ENCODE data around the gene USHBP1.

The USHBP1 gene

GRCh38 chr19:17264641-17264979 is at the start of gene USHBP1:
USHBP1 (minus strand) TSS chr19:17264745; CDS start chr19:17264299, 446 bp downstream.
- peaks cover 9% of the 10 kb centered on the region for H3K4me1 ChIP-seq (ENCODE audit: insufficient read depth, low read length)
- H3K9ac ChIP-seq (ENCODE audit: low read depth, low read length) = no peak within 1 kb of the TSS
- H3K9me3 ChIP-seq (ENCODE audit: control insufficient read depth, insufficient read depth, low read length) = peaks cover 5% of the 10 kb centered on the region
- H3K36me3 ChIP-seq (ENCODE audit: insufficient read depth, low read length) = peaks cover 3% of the 10 kb centered on the region; the same call in 1 of the 2 replicates

GRCh38 chr19:17314007-17314593 is 49.6 kb upstream of the USHBP1 start:
- H3K4me1 ChIP-seq (ENCODE audit: insufficient read depth, low read length) = peaks cover 13% of the 10 kb centered on the region
- H3K36me3 ChIP-seq (ENCODE audit: insufficient read depth, low read length) = peaks cover 6% of the 10 kb centered on the region; the same call in 1 of the 2 replicates
- no peaks in the 10 kb centered on the region for H3K9me3 ChIP-seq (ENCODE audit: control insufficient read depth, insufficient read depth, low read length)
- no peak overlapping the region for H3K9ac ChIP-seq (ENCODE audit: low read depth, low read length)

GRCh38 chr19:17312189-17313113 is 47.9 kb upstream of the USHBP1 start:
- Histone ChIP-seq H3K9me3 (ENCODE audit: control insufficient read depth, insufficient read depth, low read length) (no peaks in the 10 kb centered on the region), H3K36me3 (ENCODE audit: insufficient read depth, low read length) (peaks cover 6% of the 10 kb centered on the region; the same call in 1 of the 2 replicates), H3K9ac (ENCODE audit: low read depth, low read length) (no peak overlapping the region; the same call in 1 of the 2 replicates), H3K4me1 (ENCODE audit: insufficient read depth, low read length) (peaks cover 13% of the 10 kb centered on the region)

- Histone ChIP-seq H3K9me3 (ENCODE audit: control insufficient read depth, insufficient read depth, low read length) (no peaks in the 10 kb centered on the region), H3K36me3 (ENCODE audit: insufficient read depth, low read length) (peaks cover 6% of the 10 kb centered on the region; the same call in 1 of the 2 replicates), H3K4me1 (ENCODE audit: insufficient read depth, low read length) (peaks cover 13% of the 10 kb centered on the region), H3K9ac (ENCODE audit: low read depth, low read length) (no peak overlapping the region; the same call in 1 of the 2 replicates)
These were observed 47.1 kb upstream of the USHBP1 start for GRCh38 chr19:17311455-17312188.

GRCh38 chr19:17309965-17310461 is 45.5 kb upstream of the USHBP1 start:
- H3K4me1 ChIP-seq (ENCODE audit: insufficient read depth, low read length) = peaks cover 13% of the 10 kb centered on the region
- H3K9ac ChIP-seq (ENCODE audit: low read depth, low read length) = peak overlapping the region; percentile 87
- no peaks in the 10 kb centered on the region for H3K9me3 ChIP-seq (ENCODE audit: control insufficient read depth, insufficient read depth, low read length)
- H3K36me3 ChIP-seq (ENCODE audit: insufficient read depth, low read length) = peaks cover 3% of the 10 kb centered on the region; the same call in 1 of the 2 replicates

- Histone ChIP-seq H3K4me1 (ENCODE audit: insufficient read depth, low read length) (peaks cover 17% of the 10 kb centered on the region), H3K9me3 (ENCODE audit: control insufficient read depth, insufficient read depth, low read length) (no peaks in the 10 kb centered on the region), H3K9ac (ENCODE audit: low read depth, low read length) (peak within 1 kb of the TSS; percentile 87)
These were observed 44.8 kb upstream of the USHBP1 start, which contains the start of gene DDA1 for GRCh38 chr19:17309198-17309964. DDA1 (plus strand) TSS chr19:17309563; CDS start chr19:17309655, 92 bp downstream.

GRCh38 chr19:17307876-17308377 is 43.4 kb upstream of the USHBP1 start:
- Histone ChIP-seq H3K4me1 (ENCODE audit: insufficient read depth, low read length) (peaks cover 20% of the 10 kb centered on the region), H3K36me3 (ENCODE audit: insufficient read depth, low read length) (no peaks in the 10 kb centered on the region), H3K9ac (ENCODE audit: low read depth, low read length) (no peak overlapping the region), H3K9me3 (ENCODE audit: control insufficient read depth, insufficient read depth, low read length) (no peaks in the 10 kb centered on the region)

More at GRCh38 chr19:17309198-17309964, 44.8 kb upstream of the USHBP1 start, which contains the start of gene DDA1:
- H3K36me3 ChIP-seq (ENCODE audit: insufficient read depth, low read length) = peaks cover 3% of the 10 kb centered on the region; the same call in 1 of the 2 replicates

GRCh38 chr19:17306285-17306714 is 41.8 kb upstream of the USHBP1 start:
- H3K36me3 ChIP-seq (ENCODE audit: insufficient read depth, low read length) = no peaks in the 10 kb centered on the region
- peaks cover 10% of the 10 kb centered on the region for H3K4me1 ChIP-seq (ENCODE audit: insufficient read depth, low read length)
- H3K9me3 ChIP-seq (ENCODE audit: control insufficient read depth, insufficient read depth, low read length) = no peaks in the 10 kb centered on the region
- H3K9ac ChIP-seq (ENCODE audit: low read depth, low read length) = peak overlapping the region; percentile 79

GRCh38 chr19:17305517-17306284 is 41.2 kb upstream of the USHBP1 start, which contains the start of gene MRPL34:
MRPL34 (plus strand) TSS chr19:17305872; CDS start chr19:17305893, 21 bp downstream.
- peaks cover 10% of the 10 kb centered on the region for H3K4me1 ChIP-seq (ENCODE audit: insufficient read depth, low read length)
- no peaks in the 10 kb centered on the region for H3K36me3 ChIP-seq (ENCODE audit: insufficient read depth, low read length)
- H3K9me3 ChIP-seq (ENCODE audit: control insufficient read depth, insufficient read depth, low read length) = no peaks in the 10 kb centered on the region
- H3K9ac ChIP-seq (ENCODE audit: low read depth, low read length) = peak within 1 kb of the TSS; percentile 79

GRCh38 chr19:17305216-17305516 is 40.6 kb upstream of the USHBP1 start:
- Histone ChIP-seq H3K9me3 (ENCODE audit: control insufficient read depth, insufficient read depth, low read length) (no peaks in the 10 kb centered on the region), H3K36me3 (ENCODE audit: insufficient read depth, low read length) (no peaks in the 10 kb centered on the region), H3K9ac (ENCODE audit: low read depth, low read length) (0 out of 2 replicates have a peak overlapping the region, but pooled peaks have one; percentile 13), H3K4me1 (ENCODE audit: insufficient read depth, low read length) (peaks cover 7% of the 10 kb centered on the region; the same call in 1 of the 2 replicates)

- H3K9ac ChIP-seq (ENCODE audit: low read depth, low read length) = 0 out of 2 replicates have a peak overlapping the region, but pooled peaks have one; percentile 13
- no peaks in the 10 kb centered on the region for H3K36me3 ChIP-seq (ENCODE audit: insufficient read depth, low read length)
- H3K9me3 ChIP-seq (ENCODE audit: control insufficient read depth, insufficient read depth, low read length) = no peaks in the 10 kb centered on the region
- H3K4me1 ChIP-seq (ENCODE audit: insufficient read depth, low read length) = peaks cover 7% of the 10 kb centered on the region; the same call in 1 of the 2 replicates
These were observed 40.1 kb upstream of the USHBP1 start for GRCh38 chr19:17304386-17305215.

GRCh38 chr19:17303940-17304267 is 39.4 kb upstream of the USHBP1 start:
- no peaks in the 10 kb centered on the region for H3K36me3 ChIP-seq (ENCODE audit: insufficient read depth, low read length)
- H3K4me1 ChIP-seq (ENCODE audit: insufficient read depth, low read length) = peaks cover 7% of the 10 kb centered on the region; the same call in 1 of the 2 replicates
- no peaks in the 10 kb centered on the region for H3K9me3 ChIP-seq (ENCODE audit: control insufficient read depth, insufficient read depth, low read length)
- H3K9ac ChIP-seq (ENCODE audit: low read depth, low read length) = peak overlapping the region; percentile 20; the same call in 1 of the 2 replicates
